HTERT RPE-1 (cell line): ENCODE data around the gene RERE.
"Not testable (repeated sequence)": the region's sequence is repeated elsewhere in the genome, so short reads cannot be mapped to it uniquely, and the experiment has no call there.

Experiments used
- in situ Hi-C: fragments of 300-500 bp; cut with MboI; formaldehyde crosslinking; loops from 4 replicates; pipeline ENCODE4 v1.14.3; 2020; ENCODE audit warnings: low sequenced_read_pairs

RERE gene

DNA sequence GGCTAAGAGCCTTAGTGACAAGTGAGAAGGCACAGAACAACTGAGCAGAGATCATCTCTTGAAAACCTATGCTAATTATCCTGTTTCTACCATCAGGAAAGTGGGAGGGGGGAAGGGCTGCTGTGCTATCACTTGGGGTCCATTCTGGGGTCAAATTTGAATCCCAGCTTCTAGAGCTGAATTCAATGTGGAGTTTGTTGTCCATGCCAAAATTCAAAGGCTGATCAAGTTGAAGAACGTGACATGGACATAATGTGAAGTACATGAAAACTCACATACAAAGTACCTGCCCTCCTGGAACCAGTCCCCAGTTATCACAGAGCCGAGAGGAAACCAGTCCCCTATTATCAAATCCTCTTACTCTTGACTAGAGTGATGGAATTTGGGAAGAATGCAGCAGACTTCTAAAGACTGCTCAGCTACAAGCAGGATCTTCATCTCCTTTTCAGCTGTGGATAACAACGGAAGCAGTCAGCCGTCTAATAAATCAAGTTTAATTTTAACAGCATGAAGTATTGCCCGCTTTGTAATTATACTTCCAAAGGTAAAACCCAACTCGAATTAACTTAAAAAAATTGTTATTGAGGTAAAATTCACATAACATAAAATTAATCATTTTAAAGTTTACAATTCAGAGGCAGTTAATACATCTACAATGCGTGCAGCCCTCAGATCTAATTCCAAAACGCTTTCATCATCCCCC, 421.2 kb downstream of the RERE start:
- in situ Hi-C loops, result no loop called here

DNA sequence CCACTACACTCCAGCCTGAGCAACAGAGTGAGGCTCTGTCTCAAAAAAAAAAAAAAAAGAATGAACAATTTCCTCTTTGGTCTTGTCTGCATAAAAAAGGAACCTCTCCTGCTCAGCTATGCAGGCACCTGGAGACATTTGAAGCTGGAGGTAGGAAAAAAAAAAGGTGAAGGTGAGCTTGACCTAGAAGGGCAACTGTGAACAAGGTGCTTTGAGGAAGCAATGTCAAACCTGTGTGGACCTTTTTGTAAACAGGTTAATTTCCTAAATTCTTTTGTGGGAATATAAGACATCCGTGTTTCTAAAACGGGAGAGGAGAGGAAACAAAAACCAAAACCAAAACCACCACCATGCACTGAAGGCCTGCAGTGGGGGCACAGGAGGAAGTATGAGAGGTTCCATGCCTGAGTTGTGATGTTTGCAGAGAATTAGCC, 422.0 kb downstream of the RERE start:
- in situ Hi-C loops, result no loop called here

DNA sequence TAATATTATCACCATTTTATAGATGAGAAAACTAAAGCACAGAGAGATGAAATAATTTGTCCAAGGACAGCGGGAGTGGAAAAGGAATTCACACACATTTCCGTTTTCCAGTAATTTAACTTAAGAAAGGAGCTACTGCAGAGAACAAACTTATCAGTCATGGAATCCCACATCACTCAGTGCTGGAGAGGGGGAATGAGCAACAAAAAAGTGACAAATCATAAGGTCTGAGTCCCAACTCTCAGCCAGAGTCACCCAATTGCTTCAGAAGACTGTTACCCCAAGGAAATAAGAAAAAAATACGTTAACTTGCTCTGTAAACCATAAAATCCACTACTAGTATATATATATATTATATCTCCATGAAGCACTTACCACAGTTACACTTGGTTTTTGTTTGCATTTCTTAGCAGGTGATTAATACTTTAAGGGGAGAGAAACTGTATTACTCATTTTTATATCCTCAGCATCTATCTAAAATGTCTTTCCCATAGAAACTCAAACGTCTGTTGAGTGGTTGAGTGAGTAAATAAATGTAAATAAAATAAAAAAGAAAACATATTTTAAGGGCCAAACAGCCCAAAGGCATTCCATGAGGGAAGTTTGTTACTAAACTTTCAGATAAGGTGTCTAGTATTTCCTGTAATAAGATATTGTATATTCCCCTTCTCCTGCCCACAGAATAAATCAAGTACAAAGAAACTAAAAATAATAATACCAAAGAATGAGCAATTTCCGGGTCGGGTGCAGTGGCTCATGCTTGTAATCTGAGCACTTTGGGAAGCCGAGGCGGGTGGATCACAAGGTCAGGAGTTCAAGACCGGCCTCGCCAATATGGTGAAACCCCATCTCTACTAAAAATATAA, 422.8 kb downstream of the RERE start:
- in situ Hi-C loops, result no loop called here

DNA sequence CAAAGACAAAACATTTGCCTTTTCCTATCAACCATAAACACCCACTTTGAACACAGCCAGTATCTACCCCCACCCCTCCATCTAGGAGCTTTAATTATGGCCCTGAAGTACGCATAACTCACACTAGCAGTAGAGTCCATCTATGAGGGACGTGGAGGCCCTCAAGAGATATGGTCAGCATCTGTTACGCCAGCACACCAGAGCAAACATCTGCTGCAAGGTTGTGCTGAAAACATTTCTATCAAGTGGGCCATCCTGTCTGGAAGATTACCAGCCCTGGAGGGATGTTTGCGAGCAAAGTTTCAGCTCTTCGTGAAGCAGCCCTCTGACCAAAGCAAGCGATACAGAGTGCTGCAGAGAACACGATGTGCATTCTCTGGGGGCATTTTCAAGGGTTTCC, 424.9 kb downstream of the RERE start:
- in situ Hi-C loops, result no loop called here

DNA sequence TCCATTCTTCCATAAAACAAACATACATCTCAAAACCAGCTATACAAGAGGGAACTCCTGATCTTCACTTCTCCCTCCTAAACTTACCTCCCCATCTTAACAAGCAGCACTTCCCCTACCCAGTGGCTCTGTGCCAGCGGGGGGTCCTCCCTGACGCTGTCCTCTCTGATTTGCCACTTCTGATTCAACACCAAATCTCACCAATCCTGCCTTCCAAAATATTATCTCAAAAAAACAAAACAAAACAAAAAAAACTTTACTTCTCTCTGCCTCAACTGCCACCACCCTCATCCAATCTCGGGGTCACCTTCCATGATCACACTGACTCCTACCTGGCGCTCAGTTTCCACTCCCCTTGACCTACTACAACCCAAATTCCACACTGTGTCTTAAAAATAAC, 426.7 kb downstream of the RERE start:
- in situ Hi-C loops, result no loop called here

DNA sequence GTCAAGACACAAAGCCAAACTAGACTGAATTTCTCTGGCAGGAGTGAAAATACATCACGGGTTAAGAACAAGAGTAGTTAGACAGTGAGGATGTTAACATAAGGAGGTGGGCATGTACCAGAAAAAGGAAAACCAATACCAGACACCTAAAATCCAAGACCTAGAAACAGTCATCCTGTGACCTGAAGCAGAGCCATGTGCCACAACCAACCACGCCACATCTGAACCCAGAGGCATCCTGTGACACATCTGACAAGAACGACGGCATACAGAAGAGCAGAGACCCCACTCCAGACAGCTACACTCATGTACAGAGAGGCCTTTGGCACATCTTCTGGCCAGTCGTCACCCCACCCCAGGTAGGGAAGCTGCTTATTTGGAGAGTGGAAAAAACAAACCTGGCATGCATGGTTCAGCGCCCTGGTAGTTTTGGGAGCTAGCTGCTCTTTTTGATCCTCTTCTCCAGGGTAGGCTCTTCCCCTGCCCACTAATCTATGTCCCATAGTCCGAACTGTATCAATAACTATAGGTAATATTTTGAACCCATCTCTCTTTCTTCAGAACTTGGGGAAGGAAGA, 427.4 kb downstream of the RERE start:
- in situ Hi-C loops, result no loop called here

DNA sequence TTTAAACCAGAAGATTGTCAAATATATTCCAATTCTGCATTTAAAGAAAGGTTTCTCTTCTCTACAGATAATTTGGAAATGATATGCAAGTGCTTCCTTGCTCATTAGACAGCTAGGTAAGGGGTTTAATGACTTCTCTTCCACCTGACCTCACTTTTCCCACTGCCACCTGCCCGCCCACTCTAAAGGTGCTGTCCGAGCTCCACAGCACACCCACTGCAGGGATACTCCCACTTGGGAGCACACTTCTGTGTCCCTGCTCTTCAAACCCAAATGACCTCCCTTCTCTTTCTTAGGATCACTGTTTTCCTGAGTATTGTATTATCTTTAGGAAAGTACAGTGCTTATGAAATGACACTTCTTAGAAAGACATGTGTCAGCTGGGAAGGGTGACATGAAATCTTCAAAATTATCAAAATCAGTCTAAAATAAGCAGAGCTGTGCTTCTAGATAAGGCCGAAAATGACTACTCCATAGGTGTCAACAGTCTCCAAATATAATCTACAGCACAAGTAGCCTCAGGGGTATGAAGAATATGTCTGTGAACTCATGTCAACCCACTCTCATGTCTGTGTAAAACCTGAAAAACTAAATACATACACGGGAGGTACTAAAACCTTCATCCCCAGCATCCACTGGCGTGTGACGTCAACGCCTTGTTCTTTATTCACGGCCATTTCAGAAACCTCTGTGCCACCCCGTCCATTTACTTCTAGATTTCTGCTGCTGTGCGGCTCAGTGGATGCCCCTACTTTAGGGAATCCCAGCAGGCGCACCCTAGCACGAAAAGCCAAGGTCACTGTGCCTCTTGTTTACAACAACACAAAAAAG, 428.5 kb downstream of the RERE start:
- in situ Hi-C loops, result no loop called here

DNA sequence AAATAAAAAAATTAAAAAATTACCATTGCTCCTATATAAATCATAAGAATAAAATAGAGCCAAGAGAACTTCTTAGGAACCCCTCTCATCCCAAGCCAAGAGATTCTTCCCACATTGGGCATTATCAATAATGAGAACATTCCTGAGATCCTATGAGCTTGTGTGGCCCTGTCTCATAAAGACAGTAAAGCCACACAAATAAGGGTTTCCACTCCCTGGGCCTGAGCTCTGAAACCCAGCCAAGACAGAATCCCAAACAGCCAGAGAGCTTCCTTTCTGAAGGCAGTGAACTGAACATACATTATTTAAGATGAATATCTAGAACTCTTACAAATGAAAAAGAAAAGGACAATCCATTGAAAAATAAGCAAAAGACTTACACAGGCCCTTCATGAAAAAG, 431.2 kb downstream of the RERE start:
- in situ Hi-C loops, result no loop called here

DNA sequence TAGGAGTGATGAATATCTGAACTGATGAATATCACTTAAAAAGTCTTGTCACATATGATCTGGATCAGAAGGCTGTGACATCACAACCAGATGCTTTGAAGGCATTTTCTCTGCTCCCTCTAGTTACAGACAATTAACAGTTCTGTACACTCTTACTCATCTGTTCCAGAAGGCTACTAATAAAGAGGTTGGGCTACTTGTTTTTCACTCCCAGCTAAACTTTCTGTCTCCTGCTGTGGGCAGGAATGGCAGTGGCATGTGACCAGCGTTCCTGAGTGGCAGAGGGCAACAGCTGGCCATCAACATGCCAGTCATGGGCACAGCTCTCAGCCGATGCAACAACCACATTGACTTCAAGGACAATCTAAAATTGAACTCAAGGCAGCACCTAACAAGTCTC, 432.9 kb downstream of the RERE start:
- in situ Hi-C loops, result no loop called here

DNA sequence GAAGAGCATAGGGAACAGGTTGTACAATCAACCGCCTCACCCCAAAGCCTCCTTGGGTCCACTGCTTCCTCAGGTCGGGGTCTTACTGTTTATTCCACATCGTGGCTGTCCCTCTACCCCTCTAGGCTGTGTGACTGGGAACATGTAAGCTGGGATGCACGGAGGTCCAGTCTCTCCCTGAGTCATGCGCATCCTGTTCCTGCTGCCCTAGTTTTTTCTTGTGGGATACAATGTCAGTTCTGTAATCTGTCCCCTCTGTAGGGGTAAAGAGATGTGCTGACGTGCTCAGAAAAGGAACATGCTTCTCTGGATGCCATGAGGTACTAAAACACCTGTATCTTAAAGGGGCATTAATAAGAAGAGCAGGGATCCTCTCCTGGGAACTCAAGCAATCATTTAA, 433.4 kb downstream of the RERE start:
- in situ Hi-C loops, result no loop called here

DNA sequence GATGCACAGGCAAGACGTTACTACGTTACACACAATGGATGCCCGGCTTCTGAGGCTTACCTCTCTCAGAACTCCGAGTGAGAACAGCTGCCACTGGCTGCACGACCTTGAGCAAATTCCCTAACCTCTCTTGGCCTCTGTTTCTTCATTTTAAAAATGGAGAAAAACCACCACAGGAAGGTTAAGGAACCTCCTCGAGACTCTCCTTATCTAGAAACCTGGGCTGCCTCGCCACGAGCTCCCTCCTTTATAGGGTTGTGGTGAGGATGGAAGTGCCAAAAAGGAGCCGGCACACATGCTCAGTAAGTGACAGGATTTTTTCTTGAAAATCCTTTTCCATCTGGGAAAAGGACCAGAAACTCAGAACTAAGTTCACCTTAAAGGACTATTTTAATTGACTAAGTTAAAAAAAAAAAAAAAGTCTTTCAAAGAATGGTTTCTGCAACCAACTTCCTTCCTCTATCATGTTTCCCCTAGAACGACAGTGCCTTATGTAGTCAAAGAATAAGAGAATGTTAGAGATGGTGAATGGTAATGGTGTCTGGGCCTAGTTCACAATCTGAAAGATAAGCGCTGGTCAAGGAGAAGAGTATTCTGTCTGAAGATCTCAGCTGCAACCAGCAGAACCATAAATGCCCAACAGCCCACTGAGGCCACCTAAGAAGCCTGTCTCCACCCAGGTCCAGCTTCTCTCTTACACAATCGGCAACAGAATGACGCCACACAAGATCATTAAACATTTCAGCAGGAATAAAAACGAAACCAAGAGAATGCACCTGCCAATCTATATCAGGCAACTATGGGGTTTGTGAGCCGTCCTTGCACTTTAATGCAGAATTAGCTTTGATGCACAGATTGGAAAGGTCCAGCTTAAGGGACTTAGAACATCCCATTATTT, 434.6 kb downstream of the RERE start:
- in situ Hi-C loops, result no loop called here

DNA sequence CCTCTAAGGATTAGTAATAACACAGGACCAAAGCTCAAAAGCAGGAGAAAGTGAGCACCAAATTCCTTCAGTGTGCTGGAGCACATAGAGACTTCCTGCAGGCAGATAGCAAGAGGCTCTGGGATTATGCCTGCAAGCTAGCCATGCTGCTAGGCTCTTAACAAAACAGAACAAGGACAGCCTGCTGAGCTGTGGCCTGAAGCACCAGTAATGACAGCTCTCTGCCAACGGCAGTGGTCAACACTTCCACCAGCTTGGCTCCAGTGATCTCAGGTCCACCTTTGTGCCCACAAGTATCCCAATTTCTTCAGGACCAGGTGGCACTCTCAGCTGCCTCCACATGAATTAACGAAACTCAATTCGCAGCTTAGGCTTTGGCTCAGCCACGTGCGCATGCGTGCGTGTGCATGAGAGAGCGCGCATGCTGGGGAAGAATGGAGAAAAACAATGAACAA, 435.4 kb downstream of the RERE start:
- in situ Hi-C loops, result no loop called here

DNA sequence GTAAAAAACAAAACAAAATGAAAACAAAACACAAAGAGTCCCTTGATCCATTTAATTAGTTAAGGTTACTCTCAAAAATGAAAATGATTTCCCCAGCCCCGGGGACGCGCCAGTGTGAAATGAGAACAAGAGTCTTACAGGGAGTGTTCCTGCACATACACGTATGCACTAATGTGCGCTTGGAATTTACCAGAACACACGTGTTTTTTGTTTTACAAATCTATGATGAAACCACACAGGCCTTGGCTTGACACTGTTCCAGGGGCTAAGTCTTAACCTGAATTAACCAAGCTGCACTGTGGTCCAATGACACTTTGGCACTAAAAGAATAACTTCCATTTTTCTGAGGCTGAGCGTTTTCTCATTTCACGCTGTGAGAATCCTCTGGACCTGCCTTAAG, 435.8 kb downstream of the RERE start:
- in situ Hi-C loops, result no loop called here

DNA sequence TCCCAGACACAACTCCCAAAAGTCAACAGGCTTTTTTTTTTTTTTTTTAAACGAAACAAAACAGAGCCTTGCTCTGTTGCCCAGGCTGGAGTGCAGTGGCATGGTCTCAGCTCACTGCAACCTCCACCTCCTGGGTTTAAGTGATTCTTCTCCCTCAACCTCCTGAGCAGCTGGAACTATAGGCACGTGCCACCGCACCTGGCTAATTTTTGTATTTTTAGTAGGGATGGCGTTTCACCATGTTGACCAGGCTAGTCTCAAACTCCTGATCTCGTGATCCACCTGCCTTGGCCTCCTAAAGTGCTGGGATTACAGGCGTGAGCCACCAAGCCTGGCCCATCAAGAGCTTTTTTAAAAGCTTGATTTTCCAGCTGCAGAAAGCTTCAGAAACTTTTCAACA, 437.1 kb downstream of the RERE start:
- in situ Hi-C loops, result not testable (repeated sequence)

DNA sequence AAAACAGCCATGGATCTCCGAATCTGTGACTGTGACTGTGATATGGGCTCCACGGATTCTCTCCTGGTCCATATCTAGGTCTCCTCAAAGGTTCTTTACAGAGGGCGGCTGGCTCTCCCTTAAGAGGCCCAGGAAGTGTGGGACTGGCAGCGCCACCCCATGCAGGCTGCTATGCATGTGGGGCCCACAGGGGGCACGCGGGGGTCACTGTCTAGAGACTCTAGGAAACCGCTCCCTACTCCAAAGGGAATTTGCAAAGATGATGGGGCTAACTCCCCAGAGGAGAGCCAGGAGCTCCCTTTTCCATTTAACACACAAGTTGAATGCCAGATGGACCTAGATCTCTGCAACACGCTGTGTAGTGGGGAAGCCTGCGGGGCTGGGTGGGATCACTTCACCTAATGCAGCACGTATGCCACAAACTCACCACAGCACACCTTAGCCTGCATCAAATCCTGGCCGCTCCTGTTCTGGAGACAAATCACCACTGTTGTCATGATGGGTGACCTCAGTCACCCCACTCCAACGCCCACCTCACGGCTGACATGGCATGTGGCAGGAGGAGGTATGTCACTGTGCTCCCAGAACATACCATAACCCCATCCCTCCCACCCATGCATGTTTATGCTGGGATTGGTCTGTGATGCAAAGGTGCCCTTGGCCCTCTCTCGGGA, 437.8 kb downstream of the RERE start:
- in situ Hi-C loops, result no loop called here

DNA sequence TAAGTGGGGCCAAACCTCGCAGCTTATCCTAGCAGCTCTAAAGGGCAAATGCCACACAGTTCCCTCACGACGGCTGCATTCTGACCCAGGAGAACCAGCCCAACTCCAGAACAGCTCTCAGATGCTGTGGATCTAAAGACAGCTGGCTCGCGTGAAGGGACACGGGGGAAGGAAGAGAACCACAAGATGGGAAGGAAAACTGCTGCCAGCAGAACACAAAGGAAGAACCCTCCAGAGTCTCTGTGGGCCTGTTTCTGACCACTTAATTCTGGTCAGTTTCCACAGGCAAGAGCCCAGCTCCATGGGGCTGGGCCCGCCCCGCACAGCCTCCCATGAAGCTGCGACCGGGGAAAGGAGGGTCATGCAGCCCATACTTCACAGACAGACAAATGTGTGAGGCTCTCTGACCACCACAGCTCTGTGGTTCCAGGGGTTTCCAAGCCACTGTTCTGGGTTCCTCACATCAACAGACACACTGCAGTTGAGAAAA, 438.4 kb downstream of the RERE start:
- in situ Hi-C loops, result no loop called here

DNA sequence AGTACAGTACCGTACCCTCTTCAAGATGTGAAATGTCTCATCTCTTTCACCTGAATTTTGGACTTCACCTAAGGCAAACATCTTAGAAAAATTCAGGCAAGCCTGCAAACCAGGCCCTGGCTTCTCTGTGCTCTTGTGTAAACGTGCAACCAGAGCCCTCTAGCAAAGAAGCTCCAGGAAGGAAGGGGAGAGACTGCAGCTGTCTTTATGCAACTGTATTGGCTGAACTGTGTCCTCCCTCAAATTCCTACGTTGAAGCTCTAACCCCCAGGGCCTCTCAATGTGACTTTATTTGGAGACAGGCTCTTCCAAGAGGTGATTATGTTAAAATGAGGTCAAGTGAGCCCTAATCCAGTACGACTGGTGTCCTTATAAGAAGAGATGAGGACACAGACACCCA, 439.3 kb downstream of the RERE start:
- in situ Hi-C loops, result no loop called here

DNA sequence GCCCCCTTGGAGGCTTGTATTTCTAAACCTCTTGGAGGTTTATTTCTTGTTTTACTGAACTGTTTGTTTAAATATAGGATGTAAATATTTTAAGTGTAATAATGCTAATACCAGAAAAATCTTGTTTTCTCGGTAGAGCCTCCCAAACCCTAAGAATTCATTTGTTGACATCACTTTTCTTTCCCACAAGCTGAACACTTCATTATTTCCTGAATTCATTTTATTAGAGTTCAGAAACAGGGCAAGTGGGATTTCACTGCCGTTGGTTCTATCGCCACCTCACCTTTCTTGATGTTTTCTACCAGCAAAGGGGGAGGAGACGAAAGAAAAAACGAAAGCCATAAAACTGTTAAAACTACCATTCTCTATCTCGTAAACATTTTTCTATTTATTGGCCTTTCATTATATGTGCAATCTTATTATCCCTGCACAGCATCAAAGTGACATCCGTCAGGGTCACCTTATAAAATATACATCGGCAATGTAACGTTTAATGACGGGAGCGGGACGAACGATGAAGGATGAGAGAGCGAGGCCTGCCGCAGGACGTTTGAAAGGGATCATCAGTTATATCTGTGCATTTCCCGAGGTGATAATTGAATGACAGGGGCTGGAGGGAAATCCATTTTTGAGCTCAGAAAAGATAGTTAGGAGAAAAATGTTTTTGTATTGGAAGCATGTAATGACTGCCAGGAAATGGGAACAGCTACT, 440.0 kb downstream of the RERE start:
- in situ Hi-C loops, result no loop called here

DNA sequence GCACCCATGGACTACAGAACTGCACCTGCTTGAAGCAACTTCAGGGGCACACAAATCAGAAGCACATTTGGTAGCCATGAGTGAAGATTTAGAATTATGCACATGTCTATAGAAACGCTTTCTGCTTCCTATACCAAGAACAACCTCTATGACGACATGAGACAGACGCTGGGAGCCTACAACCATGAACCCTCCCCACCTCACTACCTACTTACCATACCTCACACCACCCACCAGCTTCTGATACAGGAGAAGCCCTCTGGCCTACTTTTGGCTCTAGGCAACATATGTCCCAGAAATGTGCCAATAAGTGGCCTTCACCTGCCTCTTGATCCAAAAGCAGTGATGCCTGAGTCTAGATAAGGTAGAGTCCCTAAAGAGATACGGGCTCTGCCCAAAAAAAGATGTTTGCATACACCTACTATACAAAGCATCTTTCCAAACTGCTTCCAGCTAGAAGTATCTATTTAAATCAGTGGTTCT, 441.0 kb downstream of the RERE start:
- in situ Hi-C loops, result no loop called here
